GM12878 (cell line): ENCODE data around the gene RBM43. TPM values are rescaled to one million over a fixed set of nuclear protein-coding genes. Genes with fewer than 3 reads are reported as not detected.

Experiments
- ATAC-seq: fragments of 200-7000 bp; cut with Tn5 transposase; 3 replicates; pipeline ENCODE4 v1.9.1; 2020; ENCODE audit warnings: mild to moderate bottlenecking, moderate library complexity
- BruUV-seq: library from RNA; stranded (reverse); fragments of 400-500 nt; replicated peaks from 2 replicates; lab custom pipeline; 2021; lab: Mats Ljungman, UMichigan
- CTCF ChIA-PET: fragments of 300-600 bp; sonication (Branson Sonifier 250); formaldehyde crosslinking; extraction: SDS; loops from one replicate; lab custom pipeline; 2021; ENCODE audit warnings: inconsistent platforms; lab: Yijun Ruan, JAX
- POLR2A ChIA-PET: fragments of 350-600 bp; formaldehyde crosslinking; extraction: SDS; loops from one replicate; lab custom pipeline; 2021; ENCODE audit warnings: inconsistent platforms; lab: Charles Lee
- RAD21 ChIA-PET: fragments of 300-600 bp; sonication (Branson Sonifier 250); formaldehyde crosslinking; loops from one replicate; lab custom pipeline; 2023; ENCODE audit warnings: antibody characterized with exemption; ENCODE audit not compliant: unreplicated experiment; lab: Charles Lee
- SMC1A ChIA-PET: fragments of 300-600 bp; sonication (Branson Sonifier 250); formaldehyde crosslinking; loops from one replicate; lab custom pipeline; 2023; ENCODE audit not compliant: unreplicated experiment, uncharacterized antibody; lab: Charles Lee
- DNase-seq: peaks from one replicate; pipeline ENCODE4 v3.0.0-alpha.2; 2011; ENCODE audit warnings: low read depth, low spot score
- FAIRE-seq: peaks from 3 replicates; lab custom pipeline; 2011; peaks lifted over from hg19 to GRCh38; lab: Jason Lieb, UNC
- H2AFZ ChIP-seq: 2 replicates; pipeline ENCODE4 v1.6.0; 2011; ENCODE audit warnings: low read depth, low read length, control low read depth; ENCODE audit not compliant: control insufficient read depth
- H3K27ac ChIP-seq: 2 replicates; pipeline ENCODE4 v1.5.1; 2011; ENCODE audit warnings: control low read depth; ENCODE audit not compliant: control insufficient read depth, insufficient read depth
- H3K27me3 ChIP-seq, 2 experiments: replicated peaks in 1 of 2; 2 replicates each; pipeline versions ENCODE4 v1.6.0 to v1.6.1; 2011; ENCODE audit warnings: low read length in 1 of 2; ENCODE audit not compliant: control insufficient read depth in 2 of 2, insufficient read depth in 2 of 2
- H3K36me3 ChIP-seq, 2 experiments: 2 replicates each; pipeline ENCODE4 v1.5.1; 2011; ENCODE audit warnings: low read length in 1 of 2; ENCODE audit not compliant: control insufficient read depth in 2 of 2, insufficient read depth in 2 of 2
- H3K4me1 ChIP-seq: 2 replicates; pipeline ENCODE4 v1.6.1; 2011; ENCODE audit warnings: mild to moderate bottlenecking, low read length, moderate library complexity, mixed read lengths; ENCODE audit not compliant: control insufficient read depth, insufficient read depth
- H3K4me2 ChIP-seq: 2 replicates; pipeline ENCODE4 v1.6.0; 2011; ENCODE audit warnings: control low read depth; ENCODE audit not compliant: control insufficient read depth, insufficient read depth
- H3K4me3 ChIP-seq: fragments of 200-600 bp; sonication (generic); 2 replicates; pipeline ENCODE4 v1.5.1; 2016
- H3K79me2 ChIP-seq: 2 replicates; pipeline ENCODE4 v1.6.0; 2011; ENCODE audit warnings: low read length; ENCODE audit not compliant: control insufficient read depth, insufficient read depth
- H3K9ac ChIP-seq: 2 replicates; pipeline ENCODE4 v1.8.0; 2011; ENCODE audit warnings: low read length, control low read depth, mixed read lengths; ENCODE audit not compliant: control insufficient read depth, insufficient read depth
- H3K9me3 ChIP-seq: replicated peaks from 3 replicates; pipeline ENCODE4 v1.5.1; 2011; ENCODE audit warnings: mild to moderate bottlenecking, low read length; ENCODE audit not compliant: control insufficient read depth, insufficient read depth
- H4K20me1 ChIP-seq: 2 replicates; pipeline ENCODE4 v1.6.0; 2011; ENCODE audit not compliant: control insufficient read depth, insufficient read depth
- POLR2AphosphoS5 ChIP-seq: IDR thresholded peaks from 2 replicates; pipeline ENCODE4 v1.6.1; 2011; ENCODE audit warnings: mild to moderate bottlenecking, low read length, inconsistent platforms
- RELB ChIP-seq: fragments of 450-650 bp; IDR thresholded peaks from 2 replicates; pipeline ENCODE4 v1.6.1; 2017; ENCODE audit warnings: low read depth, mild to moderate bottlenecking, moderate library complexity
- SKIL ChIP-seq: fragments of 450-650 bp; IDR thresholded peaks from 2 replicates; pipeline ENCODE4 v1.6.1; 2017; ENCODE audit warnings: mild to moderate bottlenecking, low read depth, inconsistent platforms; ENCODE audit not compliant: poor library complexity, severe bottlenecking
- TARDBP ChIP-seq: IDR thresholded peaks from 2 replicates; pipeline ENCODE4 v1.6.1; 2016; ENCODE audit warnings: borderline replicate concordance
- ZSCAN29 ChIP-seq: fragments of 450-650 bp; IDR thresholded peaks from 2 replicates; pipeline ENCODE4 v1.6.1; 2017; ENCODE audit warnings: mild to moderate bottlenecking, moderate library complexity
- WGBS: methylation state at CpG from one replicate; pipeline ENCODE4 v1.1.6; 2016; ENCODE audit warnings: low lambda C conversion rate; ENCODE audit not compliant: insufficient replicate concordance, insufficient coverage; ENCODE audit errors: missing lambda C conversion rate; 5-methylcytosine and 5-hydroxymethylcytosine counted together
- in situ Hi-C: fragments of 300-500 bp; cut with MboI; formaldehyde crosslinking; loops from 9 replicates; pipeline ENCODE4 v1.14.3; 2018; ENCODE audit warnings: mixed read lengths
- intact Hi-C: fragments of 100-400 bp; cut with micrococcal nuclease; formaldehyde crosslinking; loops from one replicate; pipeline ENCODE4 v1.14.2; 2022; ENCODE audit not compliant: unreplicated experiment
- polyA plus RNA-seq, 11 experiments: library from polyadenylated mRNA; depleted of rRNA in 4 of 11; unstranded in 6 of 11; stranded (reverse) in 5 of 11; fragments of >200 nt; fragmentation: Nextera tagmentation in 4 of 11; fragmentation: Illumina TruSeq in 1 of 11; extraction: Ambion mirVana in 4 of 11; extraction: Trizol in 1 of 11; gene quantifications; 1 replicate in 1 of 11; 2 replicates in 10 of 11; pipeline versions ENCODE4 v1.2.1 to v1.2.3, GENCODE V29; 2011 to 2016; ENCODE audit warnings: inconsistent platforms in 2 of 11, missing spikeins in 2 of 11, low read depth in 1 of 11
- total RNA-seq, 4 experiments: library from RNA; depleted of rRNA in 3 of 4; stranded (reverse); fragments of >200 nt in 3 of 4; fragmentation: Illumina TruSeq in 1 of 4; extraction: Trizol in 1 of 4; gene quantifications; 2 replicates each; pipeline versions ENCODE4 v1.2.1 to v1.2.3, GENCODE V29; 2013 to 2021

The RBM43 gene
- total and polyA plus RNA-seq, 10 of the 15 experiments (the other 5 are each of a cell fraction or from before 2014, with no cell fraction given): 0.86 to 5.3 (median 2.6) TPM

GRCh38 chr2:151262629-151263028, 966 bp upstream of the RBM43 start (continued):
- no peak for TF ChIP-seq SKIL
- TF ChIP-seq, all 136 proteins: peak for 0

- Histone ChIP-seq H2AFZ (peak overlapping the region; percentile 96), H3K79me2 (no peaks in the 10 kb centered on the region), H3K9ac (peak overlapping the region; percentile 83), H3K36me3 (no peaks in the 10 kb centered on the region), H3K4me1 (no peaks in the 10 kb centered on the region)
- SMC1A ChIA-PET: no interaction called here
- BruUV-seq: no TSS peak
- intact Hi-C loops: loop anchor here (1.0 kb wide), 1 partner anchor 27 kb away; the partner anchor contains the start of gene NMI
- FAIRE-seq: peak; percentile 7
- 3% methylated on average over 9 of the region's 9 CpGs for WGBS
- RAD21 ChIA-PET: interaction anchor here (1.6 to 2.0 kb wide), 2 partner anchors 23 to 28 kb away, joined by 5 to 15 read pairs; partner anchors contain the start of gene NMI
- CTCF ChIA-PET: interaction anchor here (2.0 kb wide), 1 partner anchor 23 kb away, joined by 6 read pairs; no protein-coding TSS in a partner anchor
- TF ChIP-seq ZSCAN29 (no peak), RELB (peak; percentile 21; the same call in 1 of the 2 replicates), POLR2AphosphoS5 (0 out of 2 replicates have a peak, but pooled peaks have one; percentile 8), TARDBP (no peak)
- TF ChIP-seq, all 136 proteins: peak for 2
- peak overlapping the region; percentile 84 for H3K4me3 ChIP-seq
- H3K27ac ChIP-seq: peak overlapping the region; percentile 86
- DNase-seq (no peak), ATAC-seq (no peak)
- POLR2A ChIA-PET: interaction anchor here (2.0 kb wide), 1 partner anchor 28 kb away, joined by 8 read pairs; the partner anchor contains the start of gene NMI
- in situ Hi-C loops: no loop called here
- H4K20me1 ChIP-seq: no peaks in the 10 kb centered on the region
- no peaks in the 10 kb centered on the region for H3K27me3 ChIP-seq
- no peaks in the 10 kb centered on the region for H3K9me3 ChIP-seq
- H3K4me2 ChIP-seq: peak overlapping the region; percentile 80
These were observed 271 bp upstream of the RBM43 start for GRCh38 chr2:151261977-151262291.
